GM12865 (cell line): ENCODE measurements around the gene STPG1.

ENCODE experiments used
- DNase-seq: peaks from one replicate; pipeline ENCODE4 v3.0.0; 2010; ENCODE audit warnings: low read depth
- H3K4me3 ChIP-seq: 2 replicates; pipeline ENCODE4 v1.5.1; 2011; ENCODE audit warnings: mild to moderate bottlenecking, low read depth, low read length, control low read depth
- TF ChIP-seq, protein P1 (sequence below): IDR thresholded peaks from 2 replicates; pipeline ENCODE4 v1.5.1; 2011; ENCODE audit warnings: low read length, control low read depth, low read depth, inconsistent platforms; ENCODE audit not compliant: insufficient read depth; ENCODE audit errors: missing control alignments

The STPG1 gene

DNA sequence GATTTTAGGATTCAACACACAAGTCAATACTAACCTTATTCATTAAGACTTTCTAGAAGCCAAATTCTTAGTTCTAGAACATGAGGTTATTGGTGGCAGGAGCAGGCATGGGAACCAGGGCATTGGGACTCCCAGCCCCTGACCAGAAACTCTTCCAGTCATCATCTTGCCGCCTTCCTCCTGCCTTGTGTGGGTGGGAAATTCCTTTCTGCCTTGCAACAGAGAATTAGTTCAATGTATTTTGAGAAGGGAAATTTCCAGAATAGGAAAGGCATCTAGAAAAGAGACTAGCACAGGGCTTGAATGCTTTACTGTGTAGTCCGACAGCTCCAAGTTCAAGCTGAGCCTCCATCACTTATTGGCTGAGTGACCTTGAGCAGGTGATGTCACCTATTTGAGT, 85.7 kb downstream of the STPG1 start:
- no peak for DNase-seq
- H3K4me3 ChIP-seq = no peak overlapping the region
- TF ChIP-seq, protein P1, sequence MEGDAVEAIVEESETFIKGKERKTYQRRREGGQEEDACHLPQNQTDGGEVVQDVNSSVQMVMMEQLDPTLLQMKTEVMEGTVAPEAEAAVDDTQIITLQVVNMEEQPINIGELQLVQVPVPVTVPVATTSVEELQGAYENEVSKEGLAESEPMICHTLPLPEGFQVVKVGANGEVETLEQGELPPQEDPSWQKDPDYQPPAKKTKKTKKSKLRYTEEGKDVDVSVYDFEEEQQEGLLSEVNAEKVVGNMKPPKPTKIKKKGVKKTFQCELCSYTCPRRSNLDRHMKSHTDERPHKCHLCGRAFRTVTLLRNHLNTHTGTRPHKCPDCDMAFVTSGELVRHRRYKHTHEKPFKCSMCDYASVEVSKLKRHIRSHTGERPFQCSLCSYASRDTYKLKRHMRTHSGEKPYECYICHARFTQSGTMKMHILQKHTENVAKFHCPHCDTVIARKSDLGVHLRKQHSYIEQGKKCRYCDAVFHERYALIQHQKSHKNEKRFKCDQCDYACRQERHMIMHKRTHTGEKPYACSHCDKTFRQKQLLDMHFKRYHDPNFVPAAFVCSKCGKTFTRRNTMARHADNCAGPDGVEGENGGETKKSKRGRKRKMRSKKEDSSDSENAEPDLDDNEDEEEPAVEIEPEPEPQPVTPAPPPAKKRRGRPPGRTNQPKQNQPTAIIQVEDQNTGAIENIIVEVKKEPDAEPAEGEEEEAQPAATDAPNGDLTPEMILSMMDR = no peak

DNA sequence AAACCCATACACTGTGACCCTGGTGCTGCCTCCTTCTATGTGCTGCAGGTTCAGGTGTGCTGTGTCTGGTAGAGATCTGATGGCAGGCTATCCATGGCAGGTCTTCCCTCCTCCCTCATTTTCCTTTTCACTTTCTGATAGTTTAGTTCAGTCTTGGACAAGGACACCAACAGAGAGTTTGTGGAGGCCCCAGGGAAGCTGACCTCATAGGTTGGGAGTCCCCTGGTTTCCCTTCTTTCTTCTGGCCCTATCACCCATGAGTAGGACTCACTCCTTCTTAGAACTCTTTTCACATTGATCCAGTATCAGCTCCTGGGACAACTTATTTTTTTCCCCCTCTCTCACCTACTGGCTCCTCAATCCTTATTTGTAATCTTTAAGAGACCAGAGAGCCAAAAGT, 86.1 kb downstream of the STPG1 start:
- no peak overlapping the region for H3K4me3 ChIP-seq
- no peak for DNase-seq
- TF ChIP-seq, protein P1 = no peak

DNA sequence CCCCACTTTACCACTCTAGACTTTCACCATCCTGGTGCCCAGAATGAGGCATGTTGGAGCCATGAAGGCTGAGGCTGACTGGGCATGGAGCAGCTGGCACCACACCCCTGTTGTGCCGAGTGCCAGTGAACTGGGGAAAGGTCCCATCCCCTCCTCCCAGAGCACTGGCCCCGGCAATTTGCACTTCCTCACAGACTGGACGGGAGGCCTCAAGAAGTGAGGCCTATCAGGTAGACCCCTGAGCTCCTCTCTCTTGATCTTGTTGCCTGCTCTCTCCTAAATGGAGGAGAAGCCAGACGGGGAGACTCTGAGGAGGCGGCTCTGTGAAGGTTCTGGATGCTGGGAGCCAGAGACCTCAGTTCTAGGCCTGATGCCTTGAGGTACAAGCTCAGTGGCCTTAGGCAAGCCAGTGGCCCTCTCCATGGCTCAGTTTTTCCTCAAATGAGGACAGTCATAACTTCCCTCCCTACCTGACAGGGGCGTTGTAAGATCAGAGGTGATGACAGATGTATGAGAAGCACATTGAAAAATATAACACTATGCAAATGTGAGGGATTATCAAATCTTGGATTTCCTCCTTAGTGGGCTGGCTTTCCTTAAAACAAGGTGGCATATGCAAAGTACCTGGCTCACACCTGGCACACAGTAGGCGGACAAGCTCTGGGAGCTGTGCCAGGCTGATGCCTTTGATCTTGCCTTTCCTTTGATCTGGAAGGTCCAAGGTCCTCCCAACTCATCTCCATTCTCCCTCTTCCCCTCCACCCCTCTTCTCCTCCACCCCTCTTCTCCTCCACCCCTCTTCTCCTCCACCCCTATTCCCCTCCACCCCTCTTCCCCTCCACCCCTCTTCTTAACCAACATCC, 87.8 kb downstream of the STPG1 start:
- TF ChIP-seq, protein P1 = no peak
- no peak overlapping the region for H3K4me3 ChIP-seq
- no peak for DNase-seq

DNA sequence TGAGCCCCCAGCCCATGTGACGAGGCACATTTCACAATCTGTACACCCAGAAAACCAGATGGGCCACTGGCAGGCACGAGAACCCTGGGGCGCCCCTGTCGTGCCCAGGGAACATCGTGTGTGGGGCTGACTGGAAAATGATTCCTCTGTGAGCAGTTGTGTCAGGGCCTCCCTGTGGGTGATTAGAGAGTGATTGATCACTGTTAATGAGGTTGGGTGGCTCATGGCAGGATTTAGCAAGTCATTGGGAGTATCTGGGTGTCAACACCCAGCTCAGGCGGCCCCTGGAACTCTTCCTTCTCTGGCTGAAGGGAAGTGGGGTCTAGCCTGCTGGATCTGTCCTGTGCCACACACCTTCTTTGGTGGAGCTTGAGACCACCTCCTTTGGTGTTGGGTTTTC, 88.7 kb downstream of the STPG1 start:
- no peak for DNase-seq
- no peak overlapping the region for H3K4me3 ChIP-seq
- TF ChIP-seq, protein P1 = no peak

DNA sequence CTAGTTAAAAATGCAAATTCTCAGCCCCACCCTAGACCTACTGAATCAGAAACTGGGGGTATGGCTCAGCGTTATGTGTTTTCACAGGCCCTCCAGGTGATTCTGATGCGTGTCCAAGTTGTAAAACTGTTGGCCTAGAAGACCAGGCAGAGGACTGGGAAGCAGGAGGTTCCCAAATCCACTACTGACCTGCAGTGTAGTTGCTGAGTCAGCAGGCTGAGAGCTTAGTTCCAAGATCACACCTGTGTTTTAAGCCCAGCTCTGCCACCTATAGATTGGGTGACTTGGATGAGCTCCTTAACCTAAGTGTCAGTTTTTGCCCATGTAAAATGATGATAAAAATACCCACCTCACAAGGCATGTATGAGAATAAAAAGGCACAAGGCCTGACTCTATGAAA, 90.3 kb downstream of the STPG1 start:
- TF ChIP-seq, protein P1 = no peak
- no peak overlapping the region for H3K4me3 ChIP-seq
- no peak for DNase-seq

DNA sequence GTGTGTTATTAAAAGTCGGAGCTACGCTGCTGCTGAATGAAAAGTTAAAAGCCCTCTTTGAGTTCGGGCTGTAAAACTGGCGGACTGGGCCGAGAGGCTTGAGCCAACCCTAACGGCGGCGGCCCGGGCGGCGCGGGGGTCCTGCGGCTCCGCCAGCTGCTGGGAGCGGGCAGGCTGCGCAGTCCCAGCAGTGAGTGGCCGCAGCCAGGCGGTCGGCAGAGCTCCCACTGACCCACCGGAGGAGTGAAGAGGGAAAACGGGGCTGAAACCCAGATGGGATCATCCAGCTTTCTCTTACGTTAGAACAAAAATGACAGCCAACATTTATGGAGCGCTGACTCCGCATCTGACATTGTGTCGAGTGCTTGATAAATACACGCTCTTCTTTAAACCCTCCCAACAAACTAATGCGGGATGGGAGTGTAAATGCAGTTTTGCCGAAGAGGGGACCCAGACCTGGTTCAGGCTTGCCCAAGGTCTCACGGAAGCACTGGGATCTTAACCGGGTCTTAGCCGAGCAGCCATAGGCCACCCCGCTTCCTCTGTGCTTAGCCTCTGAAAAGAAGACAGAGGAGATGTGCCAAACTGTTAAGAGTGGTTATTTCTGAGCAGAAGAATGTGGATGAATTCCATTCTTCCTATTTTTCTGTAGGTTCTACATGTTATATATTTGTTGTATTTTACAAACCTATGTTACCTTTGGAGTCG, 91.0 kb downstream of the STPG1 start:
- no peak for DNase-seq
- TF ChIP-seq, protein P1 = no peak
- peak overlapping the region; percentile 59 for H3K4me3 ChIP-seq
